ENCODE measurements around the gene C2orf72.

DNA sequence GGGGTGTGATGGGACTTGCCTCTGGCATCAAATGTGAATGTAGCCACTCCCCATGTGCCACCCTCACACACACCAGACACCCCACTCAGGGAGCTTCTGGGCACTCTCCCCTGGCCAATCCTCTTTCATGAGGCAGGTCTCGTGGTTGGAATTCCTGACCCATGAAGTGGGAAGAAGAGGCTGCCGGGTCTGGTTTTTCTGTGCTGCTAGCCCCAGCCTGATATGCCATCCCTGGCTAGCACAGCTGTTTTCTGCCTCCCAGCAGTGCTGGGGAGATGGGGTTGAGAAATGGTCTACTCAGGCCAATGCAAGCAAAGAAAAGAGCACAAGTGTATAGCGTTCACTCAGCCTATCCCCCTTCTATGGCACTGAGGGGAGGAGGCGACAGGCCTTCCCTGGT is 1.2 kb upstream of the C2orf72 start:
- TF ChIP-seq, protein P1, sequence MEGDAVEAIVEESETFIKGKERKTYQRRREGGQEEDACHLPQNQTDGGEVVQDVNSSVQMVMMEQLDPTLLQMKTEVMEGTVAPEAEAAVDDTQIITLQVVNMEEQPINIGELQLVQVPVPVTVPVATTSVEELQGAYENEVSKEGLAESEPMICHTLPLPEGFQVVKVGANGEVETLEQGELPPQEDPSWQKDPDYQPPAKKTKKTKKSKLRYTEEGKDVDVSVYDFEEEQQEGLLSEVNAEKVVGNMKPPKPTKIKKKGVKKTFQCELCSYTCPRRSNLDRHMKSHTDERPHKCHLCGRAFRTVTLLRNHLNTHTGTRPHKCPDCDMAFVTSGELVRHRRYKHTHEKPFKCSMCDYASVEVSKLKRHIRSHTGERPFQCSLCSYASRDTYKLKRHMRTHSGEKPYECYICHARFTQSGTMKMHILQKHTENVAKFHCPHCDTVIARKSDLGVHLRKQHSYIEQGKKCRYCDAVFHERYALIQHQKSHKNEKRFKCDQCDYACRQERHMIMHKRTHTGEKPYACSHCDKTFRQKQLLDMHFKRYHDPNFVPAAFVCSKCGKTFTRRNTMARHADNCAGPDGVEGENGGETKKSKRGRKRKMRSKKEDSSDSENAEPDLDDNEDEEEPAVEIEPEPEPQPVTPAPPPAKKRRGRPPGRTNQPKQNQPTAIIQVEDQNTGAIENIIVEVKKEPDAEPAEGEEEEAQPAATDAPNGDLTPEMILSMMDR (IDR thresholded peaks at IDR 0.05; ENCODE audit: low read depth, low read length, poor library complexity, severe bottlenecking) = no peak
- TF ChIP-seq EZH2phosphoT487 (IDR thresholded peaks at IDR 0.05; ENCODE audit: borderline replicate concordance, low read length) = no peak
